ENCODE measurements around the gene KIF5A.
"Not testable (repeated sequence)": the region's sequence is repeated elsewhere in the genome, so short reads cannot be mapped to it uniquely, and the experiment has no call there.

Gene KIF5A

DNA sequence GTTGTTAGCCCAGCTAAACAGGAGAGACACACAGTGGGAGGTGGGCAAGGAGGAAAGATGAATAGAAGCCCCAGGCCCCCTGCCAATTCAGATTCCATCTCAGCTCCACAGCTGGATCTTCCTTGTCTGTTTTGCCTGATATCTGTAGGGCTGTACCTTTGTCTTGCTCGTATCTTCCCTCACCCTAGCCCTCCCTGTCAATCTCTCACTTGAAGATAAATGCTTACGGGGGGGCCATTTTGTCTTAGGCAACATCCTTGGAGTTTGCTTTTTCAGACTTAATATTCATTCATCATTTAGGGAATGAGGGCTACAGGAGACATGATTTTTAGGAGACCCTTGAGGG lies 2.4 kb downstream of the KIF5A start:
- Histone ChIP-seq H3K27ac (ENCODE audit: low read depth, low read length) (no peak overlapping the region), H3K9me3 (ENCODE audit: low read length) (no peaks in the 10 kb centered on the region), H3K4me1 (ENCODE audit: insufficient read depth, low read length) (peaks cover 13% of the 10 kb centered on the region), H3K4me3 (ENCODE audit: low read depth in 1 of 2, low read length in 2 of 2) (no peak overlapping the region), H3K9ac (ENCODE audit: low read length) (no peak overlapping the region), H3K36me3 (ENCODE audit: insufficient read depth, low read length) (no peaks in the 10 kb centered on the region), H3K27me3 (ENCODE audit: control insufficient read depth in 1 of 2, insufficient read depth in 2 of 2, low read length in 2 of 2) (peaks cover 6 to 20% of the 10 kb centered on the region in 2 donors)

DNA sequence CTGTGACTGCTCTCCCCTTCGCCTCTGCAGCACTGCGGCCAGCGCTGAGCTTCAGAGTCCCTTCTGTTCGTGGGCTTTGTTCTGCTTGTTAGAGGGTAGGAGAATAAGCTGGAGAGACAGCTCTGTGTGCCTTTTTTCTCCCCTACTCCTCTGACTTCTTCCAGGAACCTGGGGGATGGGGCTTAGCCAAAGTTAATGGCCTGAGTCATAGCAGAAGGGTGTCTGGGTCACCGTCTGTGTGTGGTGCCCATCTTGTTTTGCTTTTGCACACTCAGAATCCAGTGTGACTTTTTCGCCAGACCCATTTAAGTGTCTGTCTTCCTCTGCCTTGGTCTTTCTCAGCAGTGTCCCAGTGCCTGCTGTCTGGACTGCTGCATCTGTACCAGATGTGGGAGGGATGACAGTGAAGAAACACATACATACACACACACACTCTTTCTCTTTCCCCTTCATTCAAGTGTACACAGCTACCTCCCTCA lies 3.0 kb downstream of the KIF5A start:
- Histone ChIP-seq H3K4me1 (ENCODE audit: insufficient read depth, low read length) (peaks cover 7% of the 10 kb centered on the region), H3K27me3 (ENCODE audit: control insufficient read depth in 1 of 2, insufficient read depth in 2 of 2, low read length in 2 of 2) (peaks cover 6 to 20% of the 10 kb centered on the region in 2 donors), H3K9ac (ENCODE audit: low read length) (no peak overlapping the region), H3K36me3 (ENCODE audit: insufficient read depth, low read length) (no peaks in the 10 kb centered on the region), H3K9me3 (ENCODE audit: low read length) (no peaks in the 10 kb centered on the region), H3K4me3 (ENCODE audit: low read depth in 1 of 2, low read length in 2 of 2) (no peak overlapping the region), H3K27ac (ENCODE audit: low read depth, low read length) (no peak overlapping the region)

DNA sequence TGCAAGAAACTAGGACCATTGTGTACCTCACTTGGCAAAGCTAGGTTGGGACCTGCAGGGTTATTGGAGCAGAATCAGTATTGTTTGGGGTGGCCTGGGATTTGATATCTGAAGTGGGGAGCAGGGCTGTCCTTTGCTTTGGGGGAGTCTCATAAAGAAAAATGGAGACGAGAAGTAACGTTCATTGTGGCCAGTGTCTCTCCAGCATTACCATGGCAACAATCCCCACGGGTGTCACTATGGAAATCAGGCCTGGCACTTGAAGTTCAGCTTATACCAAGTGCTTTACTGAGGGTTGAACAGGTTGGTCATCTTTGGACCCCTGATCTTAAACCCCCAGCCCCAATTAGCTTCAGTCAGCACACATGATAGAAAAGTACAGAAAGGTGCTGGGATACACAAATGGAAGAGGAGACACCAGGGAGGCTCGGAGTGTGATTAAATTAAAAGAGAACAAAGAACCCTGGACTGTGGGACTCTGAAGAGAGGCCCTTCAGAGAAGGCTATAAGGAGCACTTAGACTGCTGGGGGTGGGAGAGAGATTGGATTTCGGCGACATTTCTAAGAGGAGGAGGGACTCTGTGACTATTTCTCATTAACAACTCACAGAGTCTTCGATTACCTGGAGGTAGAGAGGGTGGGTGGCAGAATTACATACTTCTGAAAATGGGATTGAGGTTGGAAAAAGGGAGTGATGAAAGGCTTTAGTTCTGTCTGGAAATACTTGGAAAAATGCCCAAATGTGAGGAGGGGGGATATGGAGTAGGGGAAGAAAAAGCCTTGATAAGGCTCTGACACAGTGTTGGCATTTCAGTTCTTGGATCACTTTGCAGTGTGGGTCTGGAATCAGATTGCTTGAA lies 3.7 kb downstream of the KIF5A start:
- Histone ChIP-seq H3K4me1 (ENCODE audit: insufficient read depth, low read length) (peaks cover 7% of the 10 kb centered on the region), H3K36me3 (ENCODE audit: insufficient read depth, low read length) (no peaks in the 10 kb centered on the region), H3K27me3 (ENCODE audit: control insufficient read depth in 1 of 2, insufficient read depth in 2 of 2, low read length in 2 of 2) (peaks cover 6 to 19% of the 10 kb centered on the region in 2 donors), H3K27ac (ENCODE audit: low read depth, low read length) (no peak overlapping the region), H3K9me3 (ENCODE audit: low read length) (no peaks in the 10 kb centered on the region), H3K9ac (ENCODE audit: low read length) (no peak overlapping the region), H3K4me3 (ENCODE audit: low read depth in 1 of 2, low read length in 2 of 2) (no peak overlapping the region)

DNA sequence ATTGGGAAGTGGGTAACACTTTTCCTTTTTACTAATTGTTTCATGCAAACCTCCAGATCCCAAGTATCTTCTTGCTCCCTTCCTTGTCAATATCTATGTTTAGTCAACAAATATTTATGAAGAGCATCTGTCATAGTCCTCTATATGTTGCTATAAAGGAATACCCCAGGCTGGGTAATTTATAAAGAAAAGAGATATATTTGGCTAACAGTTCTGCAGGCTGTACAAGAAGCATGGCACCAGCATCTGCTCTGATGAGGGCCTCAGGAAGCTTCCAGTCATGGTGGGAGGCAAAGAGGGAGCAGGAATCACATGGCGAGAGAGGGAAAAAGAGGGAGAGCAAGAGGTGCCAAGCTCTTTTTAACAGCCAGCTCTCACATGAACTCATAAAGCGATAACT lies 4.6 kb downstream of the KIF5A start:
- H3K27me3 ChIP-seq (ENCODE audit: control insufficient read depth in 1 of 2, insufficient read depth in 2 of 2, low read length in 2 of 2): peaks cover 2 to 10% of the 10 kb centered on the region in 2 donors

DNA sequence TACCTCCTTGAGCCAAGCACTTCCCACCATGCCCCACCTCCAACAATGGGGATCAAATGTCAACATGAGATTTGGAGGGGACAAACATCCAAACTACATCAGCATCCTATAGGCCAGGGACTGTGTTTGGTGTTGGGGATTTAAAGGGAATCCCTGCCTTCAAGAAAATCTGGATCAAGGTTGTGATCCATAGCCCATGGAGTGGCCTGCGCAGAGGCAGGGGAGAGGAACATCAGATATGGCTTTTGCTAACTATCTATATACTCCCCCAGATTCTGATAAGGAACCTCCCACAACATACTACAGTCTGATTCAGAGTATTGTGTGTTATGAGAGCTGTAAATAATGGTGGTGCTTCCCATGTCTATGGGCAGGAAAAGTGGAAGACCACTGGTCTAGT lies 5.1 kb downstream of the KIF5A start:
- Histone ChIP-seq H3K9ac (ENCODE audit: low read length) (no peak overlapping the region), H3K4me1 (ENCODE audit: insufficient read depth, low read length) (no peaks in the 10 kb centered on the region), H3K36me3 (ENCODE audit: insufficient read depth, low read length) (no peaks in the 10 kb centered on the region), H3K9me3 (ENCODE audit: low read length) (no peaks in the 10 kb centered on the region), H3K27ac (ENCODE audit: low read depth, low read length) (no peak overlapping the region), H3K27me3 (ENCODE audit: control insufficient read depth in 1 of 2, insufficient read depth in 2 of 2, low read length in 2 of 2) (peaks cover 0 to 8% of the 10 kb centered on the region in 2 donors), H3K4me3 (ENCODE audit: low read depth in 1 of 2, low read length in 2 of 2) (no peak overlapping the region)

More for the DNA sequence above, 4.6 kb downstream of the KIF5A start:
- no peaks in the 10 kb centered on the region for H3K36me3 ChIP-seq (ENCODE audit: insufficient read depth, low read length)
- peaks cover 4% of the 10 kb centered on the region for H3K4me1 ChIP-seq (ENCODE audit: insufficient read depth, low read length)
- no peak overlapping the region for H3K4me3 ChIP-seq (ENCODE audit: low read depth in 1 of 2, low read length in 2 of 2)
- H3K27ac ChIP-seq (ENCODE audit: low read depth, low read length): no peak overlapping the region
- no peak overlapping the region for H3K9ac ChIP-seq (ENCODE audit: low read length)
- H3K9me3 ChIP-seq (ENCODE audit: low read length): no peaks in the 10 kb centered on the region

DNA sequence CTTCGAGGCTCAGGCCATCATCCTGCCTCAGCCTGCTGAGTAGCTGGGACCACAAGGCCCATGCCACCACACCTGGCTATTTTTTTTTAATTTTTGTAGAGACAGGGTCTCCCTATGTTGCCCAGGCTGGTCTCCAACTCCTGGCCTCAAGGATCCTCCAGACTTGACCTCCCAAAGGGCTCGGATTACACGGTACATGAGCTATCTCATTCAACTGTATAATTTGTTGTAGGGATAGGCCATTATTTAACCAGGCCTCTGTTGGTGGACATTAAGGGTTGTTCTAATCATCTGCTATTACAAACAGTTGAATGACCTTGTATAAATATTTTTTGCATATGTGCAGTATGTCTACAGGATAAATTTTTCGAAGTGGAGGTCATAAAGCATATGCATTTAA lies 9.0 kb downstream of the KIF5A start:
- Histone ChIP-seq H3K36me3 (ENCODE audit: insufficient read depth, low read length) (no peaks in the 10 kb centered on the region), H3K9ac (ENCODE audit: low read length) (no peak overlapping the region), H3K27ac (ENCODE audit: low read depth, low read length) (no peak overlapping the region), H3K4me3 (ENCODE audit: low read depth in 1 of 2, low read length in 2 of 2) (no peak overlapping the region), H3K4me1 (ENCODE audit: insufficient read depth, low read length) (no peaks in the 10 kb centered on the region), H3K9me3 (ENCODE audit: low read length) (no peaks in the 10 kb centered on the region), H3K27me3 (ENCODE audit: control insufficient read depth in 1 of 2, insufficient read depth in 2 of 2, low read length in 2 of 2) (no peaks in the 10 kb centered on the region)

DNA sequence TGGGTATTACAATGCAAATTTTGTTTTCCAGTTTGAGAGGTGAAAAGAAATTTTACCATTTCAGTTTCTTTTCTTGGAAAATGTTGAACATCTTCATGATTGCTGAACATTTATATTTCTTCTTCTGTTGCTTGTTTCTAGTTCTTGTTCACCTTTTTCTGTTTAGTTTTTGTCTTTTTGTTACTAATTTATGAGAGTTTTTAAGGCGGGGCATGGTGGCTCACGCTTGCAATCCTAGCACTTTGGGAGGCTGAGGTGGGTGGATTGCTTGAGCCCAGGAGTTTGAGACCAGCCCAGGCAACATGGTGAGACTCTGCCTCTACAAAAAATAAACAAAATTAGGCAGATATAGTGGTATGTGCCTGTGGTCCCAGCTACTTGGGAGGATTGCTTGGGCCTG lies 10.7 kb downstream of the KIF5A start:
- H3K9ac ChIP-seq (ENCODE audit: low read length): no peak overlapping the region
- H3K4me1 ChIP-seq (ENCODE audit: insufficient read depth, low read length): no peaks in the 10 kb centered on the region
- no peak overlapping the region for H3K27ac ChIP-seq (ENCODE audit: low read depth, low read length)
- no peaks in the 10 kb centered on the region for H3K27me3 ChIP-seq (ENCODE audit: control insufficient read depth in 1 of 2, insufficient read depth in 2 of 2, low read length in 2 of 2)
- H3K4me3 ChIP-seq (ENCODE audit: low read depth in 1 of 2, low read length in 2 of 2): no peak overlapping the region
- no peaks in the 10 kb centered on the region for H3K9me3 ChIP-seq (ENCODE audit: low read length)
- no peaks in the 10 kb centered on the region for H3K36me3 ChIP-seq (ENCODE audit: insufficient read depth, low read length)

DNA sequence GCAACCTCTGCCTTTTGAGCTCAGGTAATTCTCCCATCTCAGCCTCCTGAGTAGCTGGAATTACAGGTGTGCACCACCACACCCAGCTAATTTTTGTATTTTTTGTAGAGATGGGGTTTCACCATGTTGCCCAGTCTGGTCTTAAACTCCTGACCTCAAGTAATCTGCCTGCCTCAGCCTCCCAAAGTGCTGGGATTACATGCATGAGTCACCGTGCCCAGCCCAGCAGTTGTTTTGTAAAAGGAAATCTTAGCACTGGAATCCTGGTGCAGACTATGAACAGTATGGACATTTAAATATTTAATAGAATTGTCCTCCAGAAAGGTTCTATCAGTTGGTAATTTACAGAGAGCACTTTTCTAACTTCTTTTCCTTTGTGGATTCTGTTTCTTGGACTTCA lies 11.3 kb downstream of the KIF5A start:
- H3K4me3 ChIP-seq (ENCODE audit: low read depth in 1 of 2, low read length in 2 of 2); H3K27ac ChIP-seq (ENCODE audit: low read depth, low read length); H3K36me3 ChIP-seq (ENCODE audit: insufficient read depth, low read length); H3K9me3 ChIP-seq (ENCODE audit: low read length); H3K4me1 ChIP-seq (ENCODE audit: insufficient read depth, low read length); H3K9ac ChIP-seq (ENCODE audit: low read length); H3K27me3 ChIP-seq (ENCODE audit: control insufficient read depth in 1 of 2, insufficient read depth in 2 of 2, low read length in 2 of 2): not testable (repeated sequence)

DNA sequence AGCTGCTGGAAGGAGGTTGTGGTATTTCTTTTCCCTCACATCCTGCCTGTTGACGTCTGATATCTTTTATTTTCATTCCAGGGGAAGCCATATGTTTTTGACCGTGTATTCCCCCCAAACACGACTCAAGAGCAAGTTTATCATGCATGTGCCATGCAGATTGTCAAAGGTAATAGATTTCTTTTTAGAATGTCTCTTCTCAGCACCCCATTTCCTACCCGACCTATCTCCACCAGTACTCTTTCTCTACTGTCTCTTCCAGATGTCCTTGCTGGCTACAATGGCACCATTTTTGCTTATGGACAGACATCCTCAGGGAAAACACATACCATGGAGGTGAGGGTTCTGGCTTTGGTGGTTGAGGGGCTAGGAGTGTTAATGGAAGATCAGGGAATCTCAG lies 13.5 kb downstream of the KIF5A start:
- H3K4me1 ChIP-seq (ENCODE audit: insufficient read depth, low read length): no peaks in the 10 kb centered on the region
- no peak overlapping the region for H3K4me3 ChIP-seq (ENCODE audit: low read depth in 1 of 2, low read length in 2 of 2)
- no peak overlapping the region for H3K9ac ChIP-seq (ENCODE audit: low read length)
- no peak overlapping the region for H3K27ac ChIP-seq (ENCODE audit: low read depth, low read length)
- H3K9me3 ChIP-seq (ENCODE audit: low read length): no peaks in the 10 kb centered on the region
- no peaks in the 10 kb centered on the region for H3K36me3 ChIP-seq (ENCODE audit: insufficient read depth, low read length)
- no peaks in the 10 kb centered on the region for H3K27me3 ChIP-seq (ENCODE audit: control insufficient read depth in 1 of 2, insufficient read depth in 2 of 2, low read length in 2 of 2)

DNA sequence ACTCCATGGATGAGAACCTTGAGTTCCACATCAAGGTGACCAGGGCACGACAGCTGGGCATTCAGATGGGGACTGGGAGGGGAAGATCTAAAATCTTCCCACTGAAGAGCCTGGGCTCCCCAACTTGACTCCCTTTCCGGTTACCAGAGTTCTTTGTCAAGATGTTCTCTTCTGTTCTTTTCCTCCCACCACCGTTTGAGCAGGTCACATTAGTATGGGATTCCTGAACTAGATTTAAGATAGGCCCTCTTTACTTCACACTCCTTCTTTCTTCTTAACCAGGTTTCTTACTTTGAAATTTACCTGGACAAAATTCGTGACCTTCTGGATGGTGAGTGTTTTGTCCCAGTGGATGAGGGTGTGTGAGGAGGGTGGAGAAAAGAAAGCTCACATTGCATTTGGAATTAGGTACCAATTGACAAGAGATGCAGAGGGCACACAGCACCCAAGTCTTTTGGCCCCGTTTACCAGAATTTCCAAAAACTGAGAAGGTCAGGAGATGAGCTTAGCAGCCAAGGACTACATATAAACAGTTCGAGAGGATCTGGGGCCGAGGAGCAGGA lies 14.4 kb downstream of the KIF5A start:
- Histone ChIP-seq H3K4me1 (ENCODE audit: insufficient read depth, low read length) (no peaks in the 10 kb centered on the region), H3K36me3 (ENCODE audit: insufficient read depth, low read length) (no peaks in the 10 kb centered on the region), H3K27me3 (ENCODE audit: control insufficient read depth in 1 of 2, insufficient read depth in 2 of 2, low read length in 2 of 2) (no peaks in the 10 kb centered on the region), H3K4me3 (ENCODE audit: low read depth in 1 of 2, low read length in 2 of 2) (no peak overlapping the region), H3K9ac (ENCODE audit: low read length) (no peak overlapping the region), H3K9me3 (ENCODE audit: low read length) (no peaks in the 10 kb centered on the region), H3K27ac (ENCODE audit: low read depth, low read length) (no peak overlapping the region)

DNA sequence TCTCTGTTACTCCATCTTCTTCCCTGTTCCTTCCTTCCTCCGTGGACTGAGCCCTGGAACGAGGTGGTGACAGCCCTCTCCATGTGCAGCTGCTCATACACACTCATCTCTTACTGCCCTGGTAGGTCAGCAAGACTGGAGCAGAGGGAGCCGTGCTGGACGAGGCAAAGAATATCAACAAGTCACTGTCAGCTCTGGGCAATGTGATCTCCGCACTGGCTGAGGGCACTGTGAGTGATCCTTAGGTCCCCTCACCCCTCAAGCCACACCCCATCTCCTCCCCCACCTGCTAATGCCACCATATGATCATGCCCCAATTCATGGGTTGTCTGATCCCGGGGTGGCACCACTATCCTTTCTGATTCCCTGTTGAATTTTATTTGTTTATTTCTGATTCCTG lies 19.0 kb downstream of the KIF5A start:
- Histone ChIP-seq H3K36me3 (ENCODE audit: insufficient read depth, low read length) (no peaks in the 10 kb centered on the region), H3K4me1 (ENCODE audit: insufficient read depth, low read length) (no peaks in the 10 kb centered on the region), H3K27me3 (ENCODE audit: control insufficient read depth in 1 of 2, insufficient read depth in 2 of 2, low read length in 2 of 2) (no peaks in the 10 kb centered on the region), H3K27ac (ENCODE audit: low read depth, low read length) (no peak overlapping the region), H3K9ac (ENCODE audit: low read length) (no peak overlapping the region), H3K9me3 (ENCODE audit: low read length) (no peaks in the 10 kb centered on the region), H3K4me3 (ENCODE audit: low read depth in 1 of 2, low read length in 2 of 2) (no peak overlapping the region)

DNA sequence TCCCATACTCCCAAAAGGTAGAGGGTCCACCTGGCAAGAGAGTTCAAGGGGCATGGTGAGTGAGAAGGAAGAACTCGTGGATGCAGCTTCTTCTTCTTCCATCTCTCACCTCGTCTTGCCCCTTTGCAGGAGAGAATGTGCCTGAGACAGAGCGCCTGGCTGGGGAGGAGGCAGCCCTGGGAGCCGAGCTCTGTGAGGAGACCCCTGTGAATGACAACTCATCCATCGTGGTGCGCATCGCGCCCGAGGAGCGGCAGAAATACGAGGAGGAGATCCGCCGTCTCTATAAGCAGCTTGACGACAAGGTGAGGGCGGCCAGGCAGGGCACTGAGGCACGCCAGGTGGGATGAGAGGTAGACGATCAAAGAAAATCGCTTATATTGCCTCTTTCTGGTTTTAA lies 20.0 kb downstream of the KIF5A start:
- H3K27ac ChIP-seq (ENCODE audit: low read depth, low read length): no peak overlapping the region
- H3K9me3 ChIP-seq (ENCODE audit: low read length): no peaks in the 10 kb centered on the region
- H3K36me3 ChIP-seq (ENCODE audit: insufficient read depth, low read length): no peaks in the 10 kb centered on the region
- H3K4me3 ChIP-seq (ENCODE audit: low read depth in 1 of 2, low read length in 2 of 2): no peak overlapping the region
- H3K9ac ChIP-seq (ENCODE audit: low read length): no peak overlapping the region
- H3K4me1 ChIP-seq (ENCODE audit: insufficient read depth, low read length): no peaks in the 10 kb centered on the region
- H3K27me3 ChIP-seq (ENCODE audit: control insufficient read depth in 1 of 2, insufficient read depth in 2 of 2, low read length in 2 of 2): no peaks in the 10 kb centered on the region
